Heart right ventricle (tissue), 16 donors: ENCODE results near the gene SLC35F1. TPM values are rescaled to one million over a fixed set of nuclear protein-coding genes. Genes with fewer than 3 reads are reported as not detected.

Source experiments
- ATAC-seq, 8 donors: fragments of 200-7000 bp; cut with Tn5 transposase; one replicate each; pipeline ENCODE4 v1.9.1; 2020; ENCODE audit warnings: mild to moderate bottlenecking in 8 of 8, moderate library complexity in 8 of 8, moderate number of reproducible peaks in 1 of 8
- DNase-seq, 2 donors: peaks; one replicate each; pipeline ENCODE4 v3.0.0-alpha.2; 2020
- H3K27ac ChIP-seq, 10 donors: fragments of 200-600 bp; sonication (generic) in 2 of 10; one replicate each; pipeline versions ENCODE4 v1.5.0 to v1.8.0; 2020 to 2022; ENCODE audit warnings: mild to moderate bottlenecking in 3 of 10
- H3K27me3 ChIP-seq, 7 donors: fragments of 200-600 bp; one replicate each; pipeline ENCODE4 v1.8.0; 2021 to 2022; ENCODE audit warnings: mild to moderate bottlenecking in 2 of 7
- H3K36me3 ChIP-seq, 9 donors: fragments of 200-600 bp; sonication (generic) in 1 of 9; one replicate each; pipeline versions ENCODE4 v1.5.0 to v1.8.0; 2020 to 2022; ENCODE audit warnings: mild to moderate bottlenecking in 2 of 9
- H3K4me1 ChIP-seq, 9 donors: fragments of 200-600 bp; sonication (generic) in 1 of 9; one replicate each; pipeline versions ENCODE4 v1.5.0 to v1.8.0; 2020 to 2022; ENCODE audit warnings: mild to moderate bottlenecking in 4 of 9
- H3K4me3 ChIP-seq, 10 donors: fragments of 200-600 bp; sonication (generic) in 2 of 10; one replicate each; pipeline versions ENCODE4 v1.5.0 to v1.8.0; 2020 to 2022; ENCODE audit warnings: mild to moderate bottlenecking in 7 of 10, moderate library complexity in 2 of 10
- H3K9me3 ChIP-seq, 11 donors: fragments of 200-600 bp in 10 of 11; sonication (generic) in 2 of 11; one replicate each; pipeline versions ENCODE4 v1.5.0 to v1.8.0; 2013 to 2022; ENCODE audit warnings: mild to moderate bottlenecking in 2 of 11, control low read depth in 1 of 11, moderate library complexity in 1 of 11
- CTCF ChIP-seq, 9 donors: fragments of 200-600 bp; sonication (generic) in 2 of 9; IDR thresholded peaks; one replicate each; pipeline versions ENCODE4 v1.5.0 to v1.8.0; 2021 to 2022; ENCODE audit warnings: antibody characterized with exemption in 9 of 9, mild to moderate bottlenecking in 5 of 9, moderate library complexity in 1 of 9
- WGBS, 2 donors: extraction: QIAGEN DNeasy Blood & Tissue Kit; methylation state at CpG; one replicate each; pipeline ENCODE4 v1.1.7; 2013; ENCODE audit warnings: inconsistent platforms in 1 of 2; 5-methylcytosine and 5-hydroxymethylcytosine counted together
- intact Hi-C, 10 donors: fragments of 100-400 bp; cut with DNase I; formaldehyde crosslinking; loops; one replicate each; pipeline versions ENCODE4 v1.11.1 to v1.14.2; 2022
- polyA plus RNA-seq, 2 donors: library from polyadenylated mRNA; stranded (reverse); fragments of 200-250 nt; gene quantifications; one replicate each; pipeline ENCODE4 v1.2.3, GENCODE V29; 2013
- total RNA-seq, 10 donors: library from RNA; stranded (reverse); fragmentation: NEBNext Ultra II Directional in 3 of 10; extraction: Animal tissue kit (Norgen Biotek cat#: 25700) in 3 of 10; gene quantifications; one replicate each; pipeline versions ENCODE4 v1.2.1 to v1.2.4, GENCODE V29; 2021 to 2023
- donor health status: Arrhythmogenic right ventricular cardiomyopathy.
- donor health status: ischemic (EF 13 %, LVEDD 7.1; RV severe dilation, severe dysfunction).
- donor health status: healthy with polysubstance abuse.
- donor health status: DM: no; HTN: yes; CAD: no.
- donor health status: DM: no; HTN: no; CAD: no.
- donor health status: ischemic (EF 25% LVEDD 6.9; RV normal size, moderate dysfunction).
- donor health status: ischemic (EF 25% LVEDD 5.7; RV mildly dilated, moderate dysfunction).
- donor health status: healthy.
- donor health status: DM: yes; HTN: yes; CAD: no.
- donor health status: Ischemic cardiomyopathy.
- donor health status: ischemic (EF 35%, LVEDD 5.7; RV mildly dilated, moderate dysfunction).
- donor health status: nonischemic (EF 11% LVEDD 7.7; RV severe dilation, severe dysfunction).
- donor health status: DM: yes; HTN: yes; CAD: no.
- donor health status: PGD.
- donor health status: ischemic (EF 29% LVEDD 5.4; RV normal size, mild dysfunction).
- donor health status: nonischemic (EF 23%, LVEDD 6.1; RV moderate dilation, normal function).

SLC35F1 gene
- total and polyA plus RNA-seq, 12 donors = 0.75 to 17.7 (median 6.3) TPM

GRCh38 chr6:117938311-117938995, 31.4 kb downstream of the SLC35F1 start:
- intact Hi-C loops = no loop called here
- Histone ChIP-seq H3K4me1 (no peaks in the 10 kb centered on the region), H3K4me3 (no peak overlapping the region), H3K9me3 (no peaks in the 10 kb centered on the region), H3K27me3 (no peaks in the 10 kb centered on the region), H3K27ac (no peak overlapping the region), H3K36me3 (no peaks in the 10 kb centered on the region)
- WGBS, 2 donors = 59 to 67% methylated on average over 5 of the region's 5 CpGs
- DNase-seq = no peak
- no peak for ATAC-seq
- no peak for TF ChIP-seq CTCF (IDR thresholded peaks at IDR 0.05)

- intact Hi-C loops = no loop called here
- 88 to 98% methylated on average over 1 of the region's 1 CpG for WGBS, 2 donors
- H3K27me3 ChIP-seq = peaks cover 0 to 10% (median 0%) of the 10 kb centered on the region in 7 donors
- H3K36me3 ChIP-seq = no peaks in the 10 kb centered on the region
- DNase-seq = no peak
- TF ChIP-seq CTCF (IDR thresholded peaks at IDR 0.05) = no peak
- no peak for ATAC-seq
- H3K4me3 ChIP-seq = no peak overlapping the region
- H3K27ac ChIP-seq = no peak overlapping the region
- no peaks in the 10 kb centered on the region for H3K4me1 ChIP-seq
- H3K9me3 ChIP-seq = no peaks in the 10 kb centered on the region
Observed at GRCh38 chr6:117947234-117947633, 40.2 kb downstream of the SLC35F1 start.

DNA sequence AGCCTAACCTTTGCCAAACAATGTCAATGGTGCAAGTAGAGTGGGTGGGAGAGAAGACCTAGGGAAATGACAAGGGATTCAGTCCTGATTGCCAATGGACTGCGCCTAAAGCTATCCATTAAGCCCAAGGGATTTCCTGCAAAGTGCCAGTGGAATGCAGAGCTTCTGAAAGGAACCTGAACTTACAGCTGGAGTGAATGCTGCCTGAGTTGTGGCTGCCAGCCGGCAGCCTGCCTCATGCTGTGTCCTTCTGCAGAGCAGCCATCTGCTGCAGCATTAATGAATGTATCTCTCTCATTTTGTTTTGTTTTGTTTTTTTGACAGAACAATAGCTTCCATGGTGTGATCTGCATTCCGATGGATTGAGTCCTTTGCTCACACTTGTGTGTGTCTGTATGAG, 44.7 kb downstream of the SLC35F1 start:
- no peak overlapping the region for H3K4me3 ChIP-seq
- DNase-seq (no peak), ATAC-seq (no peak)
- H3K36me3 ChIP-seq = no peaks in the 10 kb centered on the region
- H3K27me3 ChIP-seq = peaks cover 0 to 10% (median 0%) of the 10 kb centered on the region in 7 donors
- no peak overlapping the region for H3K27ac ChIP-seq
- H3K9me3 ChIP-seq = no peaks in the 10 kb centered on the region
- intact Hi-C loops = no loop called here
- WGBS, 2 donors = 27 to 31% methylated on average over 3 of the region's 3 CpGs
- no peaks in the 10 kb centered on the region for H3K4me1 ChIP-seq
- TF ChIP-seq CTCF (IDR thresholded peaks at IDR 0.05) = no peak

DNA sequence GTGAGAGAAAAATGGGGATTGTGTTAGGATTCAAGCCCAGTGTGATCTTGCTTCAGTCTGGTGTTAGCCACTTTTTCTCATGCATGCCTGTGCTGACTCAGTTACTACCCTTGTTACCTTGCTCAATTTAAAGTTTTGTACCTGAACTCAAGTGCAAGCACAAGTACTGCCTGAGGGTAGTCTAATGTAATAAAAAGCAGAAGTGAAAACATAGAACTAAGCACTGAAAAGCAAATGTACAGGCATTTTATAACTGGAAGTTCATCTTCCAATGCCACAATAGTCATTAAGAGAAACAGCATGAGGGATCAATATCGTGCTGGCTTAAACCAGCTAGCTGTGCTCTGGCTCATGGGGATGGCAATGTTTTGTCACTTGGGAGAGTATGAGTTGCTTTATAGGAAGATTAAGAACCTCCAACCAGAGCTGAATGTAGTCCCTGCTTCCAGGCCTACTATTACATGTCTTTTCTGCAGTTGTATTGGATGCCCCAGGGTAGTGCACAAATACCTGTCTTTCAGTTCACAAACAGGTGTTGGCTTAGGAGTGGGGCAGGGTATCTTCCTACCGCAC, 48.7 kb downstream of the SLC35F1 start:
- intact Hi-C loops = no loop called here
- no peak for TF ChIP-seq CTCF (IDR thresholded peaks at IDR 0.05)
- Histone ChIP-seq H3K9me3 (no peaks in the 10 kb centered on the region), H3K27ac (no peak overlapping the region), H3K36me3 (no peaks in the 10 kb centered on the region), H3K27me3 (peaks cover 0 to 8% (median 0%) of the 10 kb centered on the region in 7 donors), H3K4me3 (no peak overlapping the region), H3K4me1 (no peaks in the 10 kb centered on the region)
- no peak for DNase-seq
- no peak for ATAC-seq
- 86 to 93% methylated on average over 2 of the region's 2 CpGs for WGBS, 2 donors
